CD4-positive, alpha-beta memory T cell (primary cell): ENCODE data around the gene PTPRA. TPM values are rescaled to one million over a fixed set of nuclear protein-coding genes. Genes with fewer than 3 reads are reported as not detected.
A peak's percentile ranks its signal among the peaks of the same experiment; 100 is the strongest.

Source experiments
- CTCF ChIA-PET: fragments of 350-600 bp; sonication (Branson Sonifier 250); formaldehyde crosslinking; loops from one replicate; lab custom pipeline; 2021; ENCODE audit warnings: inconsistent platforms; ENCODE audit not compliant: partially characterized antibody; lab: Charles Lee
- POLR2A ChIA-PET: fragments of 350-600 bp; sonication (Branson Sonifier 250); formaldehyde crosslinking; loops from one replicate; lab custom pipeline; 2021; ENCODE audit not compliant: partially characterized antibody; lab: Charles Lee
- DNase-seq, 5 donors: peaks; one replicate each; pipeline versions ENCODE4 v3.0.0 to v3.0.0-alpha.2; 2020 to 2022; ENCODE audit warnings: mixed read lengths in 1 of 5
- H3K27ac ChIP-seq: one replicate; pipeline ENCODE4 v1.7.0; 2013; ENCODE audit warnings: low read depth, low read length
- H3K27me3 ChIP-seq: 2 replicates; pipeline ENCODE4 v1.7.0; 2013; ENCODE audit warnings: mild to moderate bottlenecking, low read length, moderate library complexity; ENCODE audit not compliant: insufficient read depth
- H3K36me3 ChIP-seq: 2 replicates; pipeline ENCODE4 v1.7.0; 2013; ENCODE audit warnings: mild to moderate bottlenecking, low read length, moderate library complexity; ENCODE audit not compliant: insufficient read depth
- H3K4me1 ChIP-seq: 2 replicates; pipeline ENCODE4 v1.7.0; 2013; ENCODE audit warnings: mild to moderate bottlenecking, low read length, moderate library complexity; ENCODE audit not compliant: insufficient read depth
- H3K4me3 ChIP-seq, 2 donors: one replicate each; pipeline ENCODE4 v1.7.0; 2013; ENCODE audit warnings: low read length in 2 of 2, mild to moderate bottlenecking in 1 of 2
- H3K9me3 ChIP-seq, 2 donors: one replicate each; pipeline ENCODE4 v1.7.0; 2013; ENCODE audit warnings: low read length in 2 of 2, control low read depth in 1 of 2; ENCODE audit not compliant: control insufficient read depth in 1 of 2
- H3K27ac Mint-ChIP-seq, 7 donors: one replicate each; pipeline ENCODE4 v1.8.0; 2020 to 2021; ENCODE audit warnings: mixed read lengths in 7 of 7, mild to moderate bottlenecking in 6 of 7, inconsistent platforms in 3 of 7, moderate library complexity in 3 of 7
- H3K27me3 Mint-ChIP-seq, 2 donors: one replicate each; pipeline ENCODE4 v1.8.0; 2020 to 2021; ENCODE audit warnings: mixed read lengths in 2 of 2
- H3K36me3 Mint-ChIP-seq, 2 donors: one replicate each; pipeline ENCODE4 v1.8.0; 2020 to 2021; ENCODE audit warnings: mixed read lengths in 2 of 2, inconsistent platforms in 1 of 2, mild to moderate bottlenecking in 1 of 2
- H3K4me1 Mint-ChIP-seq, 4 donors: one replicate each; pipeline ENCODE4 v1.8.0; 2020 to 2021; ENCODE audit warnings: mixed read lengths in 4 of 4, mild to moderate bottlenecking in 1 of 4
- H3K4me3 Mint-ChIP-seq, 8 donors: one replicate each; pipeline ENCODE4 v1.8.0; 2020 to 2021; ENCODE audit warnings: mixed read lengths in 8 of 8, mild to moderate bottlenecking in 7 of 8, moderate library complexity in 6 of 8, inconsistent platforms in 3 of 8
- H3K9me3 Mint-ChIP-seq, 8 donors: one replicate each; pipeline ENCODE4 v1.8.0; 2020 to 2021; ENCODE audit warnings: mixed read lengths in 8 of 8, mild to moderate bottlenecking in 5 of 8, inconsistent platforms in 3 of 8, moderate library complexity in 1 of 8
- intact Hi-C: fragments of 100-400 bp; cut with micrococcal nuclease; formaldehyde crosslinking; loops from one replicate; pipeline ENCODE4 v1.15.1; 2023
- polyA plus RNA-seq, 2 donors: library from polyadenylated mRNA; unstranded; fragments of 300-500 nt; fragmentation: Illumina TruSeq; gene quantifications; one replicate each; pipeline ENCODE4 v1.2.3, GENCODE V29; 2021
- total RNA-seq, 2 experiments: library from RNA; stranded (reverse); gene quantifications; one replicate each; pipeline ENCODE4 v1.2.3, GENCODE V29; 2021

PTPRA gene
- total and polyA plus RNA-seq, 4 experiments from 2014 or later: 24.8 to 87.8 (median 64.7) TPM

GRCh38 chr20:2849529-2849928 lies 23.8 kb upstream of the PTPRA start:
- intact Hi-C loops: no loop called here
- H3K27ac ChIP-seq: no peak overlapping the region
- CTCF ChIA-PET: interaction anchor here (1.8 kb wide), 1 partner anchor 97 kb away, joined by 3 read pairs; no protein-coding TSS in a partner anchor
- Mint-ChIP-seq H3K27me3 (no peaks in the 10 kb centered on the region), H3K4me1 (peaks cover 19 to 43% (median 27%) of the 10 kb centered on the region in 4 donors), H3K36me3 (peaks cover 0 to 4% of the 10 kb centered on the region in 2 donors), H3K4me3 (no peak overlapping the region), H3K9me3 (no peaks in the 10 kb centered on the region), H3K27ac (no peak overlapping the region)
- no peaks in the 10 kb centered on the region for H3K36me3 ChIP-seq
- H3K4me1 ChIP-seq: peaks cover 13% of the 10 kb centered on the region
- POLR2A ChIA-PET: interaction anchor here (1.2 to 3.8 kb wide), 2 partner anchors 9 to 15 kb away, joined by 3 to 20 read pairs; partner anchors contain the start of genes PCED1A and VPS16
- no peak overlapping the region for H3K4me3 ChIP-seq
- H3K9me3 ChIP-seq: no peaks in the 10 kb centered on the region
- no peaks in the 10 kb centered on the region for H3K27me3 ChIP-seq
- DNase-seq: no peak

- H3K9me3 Mint-ChIP-seq: no peaks in the 10 kb centered on the region
- intact Hi-C loops: no loop called here
- no peak overlapping the region for H3K4me3 Mint-ChIP-seq
- Histone ChIP-seq H3K4me3 (no peak overlapping the region), H3K27me3 (no peaks in the 10 kb centered on the region), H3K27ac (no peak overlapping the region), H3K4me1 (peaks cover 13% of the 10 kb centered on the region), H3K36me3 (no peaks in the 10 kb centered on the region), H3K9me3 (no peaks in the 10 kb centered on the region)
- ChIA-PET POLR2A (interaction anchor here (3.8 kb wide), 1 partner anchor 10 kb away, joined by 20 read pairs; the partner anchor contains the start of genes PCED1A and VPS16), CTCF (interaction anchor here (0.9 to 2.2 kb wide), 7 partner anchors 7 to 163 kb away, joined by 3 to 11 read pairs (median 3); partner anchors contain the start of genes PCED1A and VPS16)
- H3K36me3 Mint-ChIP-seq: peaks cover 0 to 4% of the 10 kb centered on the region in 2 donors
- no peak for DNase-seq
- H3K27me3 Mint-ChIP-seq: no peaks in the 10 kb centered on the region
- H3K27ac Mint-ChIP-seq: peak overlapping the region in 2 of 7 donors; percentile 13
- H3K4me1 Mint-ChIP-seq: peaks cover 13 to 30% (median 17%) of the 10 kb centered on the region in 4 donors
These were observed 22.2 kb upstream of the PTPRA start for GRCh38 chr20:2851086-2851485.

- Mint-ChIP-seq H3K36me3 (peaks cover 10 to 12% of the 10 kb centered on the region in 2 donors), H3K4me3 (no peak overlapping the region), H3K27ac (peak overlapping the region in 1 of 7 donors; percentile 25), H3K4me1 (peaks cover 0 to 7% (median 5%) of the 10 kb centered on the region in 4 donors), H3K9me3 (no peaks in the 10 kb centered on the region), H3K27me3 (no peaks in the 10 kb centered on the region)
- intact Hi-C loops: no loop called here
- CTCF ChIA-PET: interaction anchor here (0.6 kb wide), 1 partner anchor 212 kb away, joined by 3 read pairs; no protein-coding TSS in a partner anchor
- Histone ChIP-seq H3K4me1 (no peaks in the 10 kb centered on the region), H3K9me3 (no peaks in the 10 kb centered on the region), H3K27ac (no peak overlapping the region), H3K27me3 (no peaks in the 10 kb centered on the region), H3K4me3 (no peak overlapping the region), H3K36me3 (peaks cover 28% of the 10 kb centered on the region)
- no peak for DNase-seq
- POLR2A ChIA-PET: no interaction called here
These were observed 14.7 kb upstream of the PTPRA start for GRCh38 chr20:2858591-2858990.

- Histone ChIP-seq H3K4me1 (no peaks in the 10 kb centered on the region), H3K27me3 (no peaks in the 10 kb centered on the region), H3K9me3 (no peaks in the 10 kb centered on the region), H3K36me3 (peaks cover 33% of the 10 kb centered on the region), H3K4me3 (no peak overlapping the region), H3K27ac (no peak overlapping the region)
- no peak for DNase-seq
- Mint-ChIP-seq H3K36me3 (peaks cover 11 to 16% of the 10 kb centered on the region in 2 donors), H3K27me3 (no peaks in the 10 kb centered on the region), H3K27ac (peak overlapping the region in 1 of 7 donors; percentile 4), H3K4me1 (peaks cover 0 to 5% (median 5%) of the 10 kb centered on the region in 4 donors), H3K4me3 (no peak overlapping the region), H3K9me3 (no peaks in the 10 kb centered on the region)
- POLR2A ChIA-PET: no interaction called here
- intact Hi-C loops: no loop called here
- CTCF ChIA-PET: no interaction called here
These were observed 13.8 kb upstream of the PTPRA start for GRCh38 chr20:2859330-2860121.

GRCh38 chr20:2864626-2865025 lies 8.7 kb upstream of the PTPRA start:
- no peak overlapping the region for H3K4me3 Mint-ChIP-seq

GRCh38 chr20:2865101-2865500 lies 8.2 kb upstream of the PTPRA start:
- no peak for DNase-seq
- Mint-ChIP-seq H3K4me1 (peaks cover 7 to 35% (median 11%) of the 10 kb centered on the region in 4 donors), H3K36me3 (peaks cover 11 to 39% of the 10 kb centered on the region in 2 donors), H3K27ac (peak overlapping the region in 2 of 7 donors; percentile 37 to 90), H3K9me3 (no peaks in the 10 kb centered on the region), H3K4me3 (no peak overlapping the region), H3K27me3 (no peaks in the 10 kb centered on the region)
- no peak overlapping the region for H3K27ac ChIP-seq
- H3K36me3 ChIP-seq: peaks cover 42% of the 10 kb centered on the region
- CTCF ChIA-PET: interaction anchor here (0.6 to 0.9 kb wide), 2 partner anchors 36 to 354 kb away, joined by 3 read pairs; no protein-coding TSS in a partner anchor
- no peak overlapping the region for H3K4me3 ChIP-seq
- no peaks in the 10 kb centered on the region for H3K27me3 ChIP-seq
- intact Hi-C loops: no loop called here
- POLR2A ChIA-PET: interaction anchor here (1.2 to 1.3 kb wide), 2 partner anchors 16 to 25 kb away, joined by 3 read pairs; no protein-coding TSS in a partner anchor
- H3K4me1 ChIP-seq: peaks cover 4% of the 10 kb centered on the region
- H3K9me3 ChIP-seq: no peaks in the 10 kb centered on the region

More at GRCh38 chr20:2864626-2865025, 8.7 kb upstream of the PTPRA start:
- Mint-ChIP-seq H3K9me3 (no peaks in the 10 kb centered on the region), H3K4me1 (peaks cover 7 to 35% (median 11%) of the 10 kb centered on the region in 4 donors), H3K36me3 (peaks cover 11 to 39% of the 10 kb centered on the region in 2 donors), H3K27ac (peak overlapping the region in 1 of 7 donors; percentile 51), H3K27me3 (no peaks in the 10 kb centered on the region)
- ChIA-PET CTCF (interaction anchor here (0.6 kb wide), 1 partner anchor 354 kb away, joined by 3 read pairs; no protein-coding TSS in a partner anchor), POLR2A (interaction anchor here (1.2 to 1.3 kb wide), 2 partner anchors 15 to 25 kb away, joined by 3 read pairs; no protein-coding TSS in a partner anchor)
- Histone ChIP-seq H3K27me3 (no peaks in the 10 kb centered on the region), H3K27ac (no peak overlapping the region), H3K4me1 (peaks cover 4% of the 10 kb centered on the region), H3K9me3 (no peaks in the 10 kb centered on the region), H3K36me3 (peaks cover 44% of the 10 kb centered on the region), H3K4me3 (no peak overlapping the region)
- intact Hi-C loops: no loop called here
- DNase-seq: no peak

GRCh38 chr20:2865630-2866029 lies 7.7 kb upstream of the PTPRA start:
- H3K36me3 Mint-ChIP-seq: peaks cover 11 to 39% of the 10 kb centered on the region in 2 donors
- H3K27ac ChIP-seq: no peak overlapping the region
- peaks cover 4% of the 10 kb centered on the region for H3K4me1 ChIP-seq
- POLR2A ChIA-PET: interaction anchor here (1.2 to 1.3 kb wide), 2 partner anchors 16 to 26 kb away, joined by 3 read pairs; no protein-coding TSS in a partner anchor
- no peak overlapping the region for H3K4me3 ChIP-seq
- peaks cover 39% of the 10 kb centered on the region for H3K36me3 ChIP-seq
- no peaks in the 10 kb centered on the region for H3K27me3 ChIP-seq
- peak overlapping the region in 4 of 7 donors; percentile 3 to 90 (median 71) for H3K27ac Mint-ChIP-seq
- no peaks in the 10 kb centered on the region for H3K27me3 Mint-ChIP-seq
- H3K9me3 Mint-ChIP-seq: no peaks in the 10 kb centered on the region
- CTCF ChIA-PET: interaction anchor here (0.9 kb wide), 1 partner anchor 35 kb away, joined by 3 read pairs; no protein-coding TSS in a partner anchor
- no peak for DNase-seq
- H3K4me1 Mint-ChIP-seq: peaks cover 7 to 35% (median 11%) of the 10 kb centered on the region in 4 donors
- H3K4me3 Mint-ChIP-seq: no peak overlapping the region
- intact Hi-C loops: no loop called here
- no peaks in the 10 kb centered on the region for H3K9me3 ChIP-seq
